GM19099 (cell line): ENCODE measurements around the gene DIRAS2.

Experiments used
- POLR2A ChIP-seq: IDR thresholded peaks from 3 replicates; pipeline ENCODE4 v1.6.1; 2011; ENCODE audit warnings: low read depth; ENCODE audit not compliant: insufficient read length; ENCODE audit errors: extremely low read depth

The DIRAS2 gene, protein sequence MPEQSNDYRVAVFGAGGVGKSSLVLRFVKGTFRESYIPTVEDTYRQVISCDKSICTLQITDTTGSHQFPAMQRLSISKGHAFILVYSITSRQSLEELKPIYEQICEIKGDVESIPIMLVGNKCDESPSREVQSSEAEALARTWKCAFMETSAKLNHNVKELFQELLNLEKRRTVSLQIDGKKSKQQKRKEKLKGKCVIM

DNA sequence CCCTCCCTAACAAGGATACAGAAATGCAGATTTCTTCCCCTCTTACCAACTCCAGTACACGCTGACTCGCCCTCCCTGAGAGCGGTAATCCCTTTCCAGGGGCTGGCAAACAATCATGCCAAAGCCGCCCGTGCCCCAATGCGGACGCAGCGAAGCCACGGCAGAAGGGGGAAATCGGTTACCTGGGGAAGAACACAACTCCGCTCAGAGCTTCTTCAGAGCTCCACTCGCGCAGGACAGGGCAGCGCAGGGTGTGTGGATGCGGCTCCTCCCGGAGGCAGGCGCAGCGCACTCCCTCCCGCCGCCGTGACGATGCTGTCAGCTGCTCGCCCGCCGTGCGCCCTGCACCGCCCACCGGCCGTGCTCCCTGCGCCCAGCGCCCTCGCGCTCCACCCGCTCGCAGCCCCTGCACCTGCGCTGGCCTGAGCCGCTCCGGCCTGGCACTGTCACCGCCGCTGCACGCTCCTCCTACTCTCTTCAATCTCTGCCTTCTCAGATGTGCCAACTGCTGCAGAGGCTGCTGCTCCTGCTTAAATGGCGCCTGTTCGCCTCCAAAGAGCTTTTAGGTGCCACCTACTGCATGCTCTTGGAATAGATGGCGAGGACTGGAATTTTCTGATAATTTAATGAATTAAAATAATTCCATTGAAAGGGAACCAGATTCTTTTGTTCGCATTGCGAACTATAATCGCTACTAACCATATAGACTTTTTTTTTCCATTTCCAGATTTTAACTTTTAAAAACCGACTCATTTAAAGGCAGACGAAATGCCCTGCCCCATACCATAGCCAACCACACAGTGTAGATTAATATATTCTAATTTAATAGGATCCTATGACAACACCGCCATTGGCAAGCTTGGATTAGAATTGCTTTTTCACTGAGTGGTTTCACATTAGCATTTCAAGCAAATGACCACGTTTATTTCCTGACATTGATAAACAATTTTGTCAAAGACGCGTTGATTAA is at the start of gene DIRAS2:
Gene DIRAS2, minus strand, starts transcription at position 255 of the 970 bp plus-strand sequence. CDS start 28,997 bp downstream, outside the sequence.
- TF ChIP-seq POLR2A, result no peak

DNA sequence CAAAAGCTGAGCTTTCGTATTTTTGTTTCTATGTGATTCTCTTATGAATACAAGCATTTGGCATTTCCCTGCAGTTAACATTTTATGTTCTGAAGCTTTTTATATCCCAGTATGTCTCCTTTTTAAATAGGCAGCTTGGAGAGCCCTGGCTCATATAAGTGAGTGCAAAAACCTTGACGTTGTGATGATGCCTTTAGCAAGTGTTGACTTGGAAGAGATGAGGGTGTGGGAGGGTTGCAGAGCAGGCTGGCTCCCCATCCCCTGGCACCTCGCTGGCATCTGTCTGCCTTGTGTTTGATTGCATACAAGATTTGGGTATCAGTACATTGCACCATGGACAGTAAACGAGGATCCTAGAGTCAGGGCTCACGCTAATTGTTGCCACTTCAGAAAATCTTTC is 42.1 kb upstream of the DIRAS2 start:
- TF ChIP-seq POLR2A, result no peak

DNA sequence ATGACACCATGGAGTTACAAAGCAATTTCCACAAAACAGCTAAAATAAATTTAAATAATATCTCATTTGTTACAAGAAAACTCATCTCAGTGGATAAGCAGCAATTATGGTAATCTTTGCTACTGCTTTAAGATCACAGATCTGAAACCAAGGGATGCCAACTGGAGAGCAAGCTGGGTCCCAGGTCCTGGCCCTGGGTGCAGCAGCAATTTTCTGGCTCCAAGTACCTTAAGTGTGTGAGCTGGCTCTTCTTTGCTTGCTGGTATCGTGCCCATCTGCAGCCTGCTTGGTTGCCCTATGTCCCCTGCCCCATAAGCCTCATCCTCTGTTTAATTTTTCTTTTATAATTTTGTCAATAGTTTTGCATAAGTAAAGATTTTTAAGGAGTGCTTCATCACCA is 41.5 kb upstream of the DIRAS2 start:
- no peak for TF ChIP-seq POLR2A

DNA sequence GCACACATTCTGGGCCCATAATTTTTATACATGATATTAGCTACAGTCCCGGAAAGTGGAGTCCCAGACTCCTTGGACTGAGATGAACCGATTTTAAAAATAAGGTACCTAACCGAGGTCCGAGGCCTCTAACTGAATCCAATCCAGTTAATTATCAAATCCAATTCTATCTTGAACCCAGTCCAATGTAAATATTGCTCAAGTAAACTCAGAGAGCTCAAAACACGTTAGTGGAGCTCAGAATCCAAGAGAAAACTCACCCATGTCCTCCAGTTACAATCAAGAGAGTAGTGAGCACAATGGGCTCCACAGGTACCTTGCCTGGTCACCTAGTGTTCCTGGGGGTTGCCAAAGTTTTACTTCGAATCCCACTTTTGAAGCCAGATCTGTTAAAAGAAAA is 37.9 kb upstream of the DIRAS2 start:
- TF ChIP-seq POLR2A, result no peak

- TF ChIP-seq POLR2A, result no peak
Measured at GRCh38 chr9:90665072-90665471, 22.4 kb upstream of the DIRAS2 start.

DNA sequence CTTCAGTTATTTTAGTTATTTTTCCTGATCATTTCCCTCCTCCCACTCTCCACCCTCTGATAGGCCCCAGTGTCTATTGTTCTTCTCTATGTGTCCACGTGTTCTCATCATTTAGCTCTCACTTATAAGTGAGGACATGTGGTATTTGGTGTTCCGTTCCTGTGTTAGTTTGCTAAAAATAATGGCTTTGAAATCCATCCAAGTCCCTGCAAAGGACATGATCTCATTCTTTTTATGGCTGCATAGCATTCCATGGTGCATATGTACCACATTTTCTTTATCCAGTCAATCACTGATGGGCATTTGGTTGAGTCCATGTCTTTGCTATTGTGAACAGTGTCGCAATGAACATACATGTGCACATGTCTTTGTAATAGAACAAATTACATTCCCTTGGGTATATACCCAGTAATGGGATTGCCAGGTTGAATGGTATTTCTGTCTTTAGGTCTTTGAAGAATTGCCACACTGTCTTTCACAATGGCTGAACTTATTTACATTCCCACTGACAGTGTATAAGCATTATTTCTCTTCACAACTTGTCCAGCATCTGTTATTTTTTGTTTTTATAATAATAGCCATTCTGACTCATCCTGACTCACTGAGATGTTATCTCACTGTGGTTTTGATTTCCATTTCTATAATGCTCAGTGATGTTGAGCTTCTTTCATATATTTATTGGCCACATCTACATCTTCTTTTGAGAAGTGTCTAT is 17.2 kb upstream of the DIRAS2 start:
- no peak for TF ChIP-seq POLR2A

- TF ChIP-seq POLR2A, result no peak
Measured at GRCh38 chr9:90658783-90659182, 16.2 kb upstream of the DIRAS2 start.

- no peak for TF ChIP-seq POLR2A
Measured at GRCh38 chr9:90658181-90658580, 15.6 kb upstream of the DIRAS2 start.

- no peak for TF ChIP-seq POLR2A
Measured at GRCh38 chr9:90651246-90651645, 8.6 kb upstream of the DIRAS2 start.

- no peak for TF ChIP-seq POLR2A
Measured at GRCh38 chr9:90647843-90648242, 5.2 kb upstream of the DIRAS2 start.

- no peak for TF ChIP-seq POLR2A
Measured at GRCh38 chr9:90645721-90646120, 3.1 kb upstream of the DIRAS2 start.

DNA sequence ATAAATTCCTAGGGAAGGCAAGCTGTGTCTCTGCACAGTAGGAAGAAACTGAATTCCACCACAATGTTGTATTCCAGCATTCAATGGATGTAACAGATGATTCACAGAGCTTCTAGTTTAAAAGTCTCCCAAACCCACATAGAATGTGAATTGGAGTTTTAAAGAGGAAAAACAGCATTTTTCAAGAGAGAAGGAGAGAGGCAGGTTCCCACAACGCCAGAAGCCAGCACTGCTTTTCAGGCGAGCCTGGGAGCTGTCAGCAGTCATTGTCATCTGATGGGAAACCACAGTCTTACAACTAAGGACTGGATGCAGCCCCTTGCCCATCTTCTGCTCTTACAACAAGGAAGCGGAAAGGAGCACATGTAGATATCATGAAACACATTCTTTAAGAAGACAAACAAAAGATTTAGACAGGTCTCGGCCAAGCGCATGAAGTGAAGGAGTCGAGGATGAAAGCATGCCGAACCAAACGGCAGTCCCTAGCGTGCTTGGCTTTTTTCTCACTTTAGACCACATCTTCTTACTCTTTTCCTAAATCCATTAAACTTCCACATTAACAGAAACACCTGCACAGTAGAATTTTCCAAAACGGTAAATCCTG is 638 bp downstream of the DIRAS2 start:
- TF ChIP-seq POLR2A, result no peak

DNA sequence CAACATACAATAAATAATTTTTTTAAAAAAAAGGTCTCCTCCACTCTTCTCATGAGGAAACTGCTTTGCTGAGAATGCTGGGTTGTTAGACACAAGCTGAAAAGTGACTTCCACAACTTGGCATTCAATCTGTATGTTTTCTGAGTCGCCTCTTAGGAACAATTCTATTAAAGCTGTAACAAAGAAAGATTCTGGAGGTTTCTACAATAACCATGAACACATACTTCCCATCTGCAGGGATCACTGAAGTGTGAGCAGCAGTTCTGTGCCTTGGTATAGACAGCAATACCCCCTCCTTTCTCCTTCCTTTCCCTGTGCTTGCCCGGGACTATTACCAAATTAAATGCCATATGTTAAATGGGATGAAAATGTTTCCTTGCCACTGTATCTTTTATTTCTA is 1.5 kb downstream of the DIRAS2 start:
- no peak for TF ChIP-seq POLR2A

GRCh38 chr9:90640361-90640760 is 2.3 kb downstream of the DIRAS2 start:
- TF ChIP-seq POLR2A, result no peak

GRCh38 chr9:90637626-90638025 is 5.0 kb downstream of the DIRAS2 start:
- TF ChIP-seq POLR2A, result no peak
